HuH-7 (cell line): ENCODE measurements around the gene PPIH.
"Not testable (repeated sequence)": the region's sequence is repeated elsewhere in the genome, so short reads cannot be mapped to it uniquely, and the experiment has no call there.

Experiments
- DNase-seq: peaks from one replicate; pipeline ENCODE4 v3.0.0; 2011; ENCODE audit warnings: low spot score

The PPIH gene

DNA sequence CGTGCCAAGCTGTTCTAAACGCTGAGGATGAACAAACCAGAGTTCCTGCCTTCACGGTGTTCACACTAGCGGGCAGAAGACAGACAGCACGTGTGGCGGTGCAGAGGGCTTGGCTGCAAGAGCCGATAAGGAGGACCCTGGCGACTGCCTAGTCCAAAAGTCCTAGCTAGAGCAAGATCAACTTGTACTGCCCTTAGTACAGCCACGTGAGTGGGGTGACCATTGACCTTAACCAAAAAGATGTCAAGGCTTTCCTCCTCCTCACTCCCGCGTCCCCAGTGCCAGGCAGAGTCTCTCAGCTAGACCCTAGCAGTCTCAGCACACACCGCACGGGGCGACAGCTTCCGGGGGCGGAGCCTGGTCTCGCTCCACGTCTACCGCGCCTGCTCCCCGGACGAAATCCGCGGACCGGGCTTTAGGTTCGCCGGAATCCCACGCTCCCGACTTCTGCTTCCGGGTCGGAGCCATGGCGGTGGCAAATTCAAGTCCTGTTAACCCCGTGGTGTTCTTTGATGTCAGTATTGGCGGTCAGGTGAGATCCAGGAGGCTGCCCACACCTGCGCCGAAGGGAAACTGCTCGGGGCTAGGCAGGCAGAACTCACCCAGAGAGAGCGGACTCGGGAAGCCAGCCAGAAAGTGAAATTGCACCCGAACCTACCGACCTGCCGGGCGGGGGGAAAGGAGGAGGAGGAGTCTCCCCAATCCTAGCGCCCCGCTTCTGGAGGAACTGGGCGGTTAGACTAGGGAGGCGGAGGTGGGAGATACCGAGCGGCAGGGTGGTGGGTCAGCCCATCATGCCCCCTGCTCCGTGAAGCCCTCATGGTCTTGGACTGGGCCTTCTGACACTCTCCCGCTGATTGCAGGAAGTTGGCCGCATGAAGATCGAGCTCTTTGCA, at the start of gene PPIH:
TSS of gene PPIH (plus strand) at position 443 of the 896 bp plus-strand sequence. CDS start at position 467, 24 bp downstream.
- peak; percentile 91 for DNase-seq

DNA sequence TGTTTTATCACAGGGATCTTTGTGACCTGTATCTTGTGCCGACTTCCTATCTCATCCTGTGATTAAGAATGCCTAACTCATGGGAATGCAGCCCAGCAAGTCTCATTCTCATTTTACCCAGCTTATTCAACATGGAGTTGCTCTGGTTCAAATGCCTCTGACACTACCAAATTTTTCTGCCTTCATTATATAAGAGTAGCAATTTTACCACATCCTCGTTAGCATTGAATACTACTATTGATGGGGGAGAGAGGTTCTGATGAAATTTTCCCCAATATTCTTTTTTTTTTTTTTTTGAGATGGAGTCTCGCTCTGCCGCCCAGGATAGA, 44.5 kb upstream of the PPIH start:
- DNase-seq: no peak

DNA sequence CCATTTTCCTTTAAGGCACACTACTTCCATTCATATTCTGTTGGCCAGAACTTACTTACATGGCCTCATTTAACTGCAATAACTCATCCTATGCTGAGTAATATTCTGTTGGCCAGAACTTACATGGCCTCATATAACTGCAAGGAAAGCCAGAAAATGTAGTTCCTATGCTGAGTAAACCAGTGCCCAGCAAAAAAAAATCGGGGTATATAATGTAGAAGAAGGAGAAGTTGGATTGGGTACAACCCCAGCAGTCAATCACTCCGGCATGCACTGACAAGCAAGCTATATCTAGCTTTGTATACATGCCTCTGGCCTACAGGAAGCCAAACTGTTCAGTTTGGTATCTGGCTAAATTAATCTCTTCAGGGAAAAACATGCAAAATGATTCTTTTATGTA, 39.4 kb upstream of the PPIH start:
- DNase-seq: no peak

DNA sequence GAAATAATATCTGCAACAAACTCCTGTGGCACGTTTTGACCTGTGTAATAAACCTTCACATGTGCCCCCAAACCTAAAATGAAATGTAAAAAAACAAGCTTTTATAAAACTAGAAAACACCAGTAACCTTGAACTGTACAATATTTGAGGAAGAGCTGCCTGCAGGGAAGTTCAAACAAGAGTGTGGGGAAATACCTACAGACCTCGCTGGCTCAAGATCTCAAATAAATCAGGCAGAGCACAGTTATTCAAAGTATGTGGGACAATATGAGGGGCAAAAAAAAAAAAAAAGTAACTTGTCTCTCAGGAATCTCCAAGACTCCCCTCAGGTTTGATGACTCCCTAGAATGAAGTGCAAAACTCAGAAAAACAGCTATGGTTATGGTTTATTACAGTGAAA, 37.9 kb upstream of the PPIH start:
- no peak for DNase-seq

DNA sequence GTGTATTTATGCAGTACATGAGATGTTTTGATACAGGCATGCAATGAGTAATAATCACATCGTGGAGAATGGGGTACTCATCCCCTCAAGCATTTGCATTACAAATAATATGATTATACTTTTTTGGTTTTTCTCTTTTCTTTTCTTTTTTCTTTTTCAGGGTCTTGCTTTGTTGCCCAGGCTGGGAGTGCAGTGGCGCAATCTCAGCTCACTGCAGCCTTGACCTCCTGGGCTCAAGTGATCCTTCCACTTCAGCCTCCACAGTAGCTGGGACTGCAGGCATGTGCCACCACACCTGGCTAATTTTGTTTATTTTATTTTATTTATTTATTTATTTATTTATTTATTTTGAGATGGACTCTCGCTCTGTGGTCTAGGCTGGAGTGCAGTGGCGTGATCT, 37.0 kb upstream of the PPIH start:
- DNase-seq: not testable (repeated sequence)

GRCh38 chr1:42627205-42627604, 31.0 kb upstream of the PPIH start:
- DNase-seq: not testable (repeated sequence)

DNA sequence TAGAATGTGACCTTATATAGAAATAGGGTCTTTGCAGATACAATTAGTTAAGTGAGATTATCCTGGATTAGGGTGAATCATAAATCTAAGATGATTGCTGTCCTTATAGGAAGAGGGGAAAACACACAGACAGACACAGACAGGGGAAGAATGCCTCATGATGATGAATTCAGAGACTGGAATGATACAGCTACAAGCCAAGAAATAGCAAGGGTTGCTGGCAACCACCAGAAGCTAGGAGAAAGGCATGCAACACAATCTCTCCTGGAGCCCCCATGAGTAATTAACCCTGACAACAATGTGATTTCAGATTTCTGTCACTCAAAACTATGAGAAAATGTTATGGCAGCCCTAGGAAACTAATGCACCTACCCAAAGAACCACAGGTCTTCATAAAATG, 19.1 kb upstream of the PPIH start:
- DNase-seq: no peak

DNA sequence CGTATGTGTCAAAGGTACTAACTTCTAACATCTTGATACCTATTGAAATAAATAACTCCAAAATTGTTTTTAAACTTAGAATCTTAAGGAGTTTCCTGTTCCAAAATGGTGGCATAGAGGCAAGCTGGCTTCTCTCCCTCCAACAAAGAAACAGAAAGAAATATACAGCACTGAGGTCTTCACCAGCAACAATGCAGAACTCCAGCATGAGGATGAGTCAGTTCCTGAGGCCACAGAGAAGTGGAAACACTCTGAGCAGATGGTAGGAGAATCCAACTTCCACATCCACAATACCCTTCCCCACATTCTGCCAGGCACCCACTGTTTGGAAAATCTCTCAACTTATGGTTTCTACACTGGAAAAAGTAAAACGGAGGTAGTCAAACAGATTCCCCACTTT, 12.2 kb upstream of the PPIH start:
- DNase-seq: no peak

GRCh38 chr1:42657201-42657600, 1.0 kb upstream of the PPIH start:
- DNase-seq: no peak

DNA sequence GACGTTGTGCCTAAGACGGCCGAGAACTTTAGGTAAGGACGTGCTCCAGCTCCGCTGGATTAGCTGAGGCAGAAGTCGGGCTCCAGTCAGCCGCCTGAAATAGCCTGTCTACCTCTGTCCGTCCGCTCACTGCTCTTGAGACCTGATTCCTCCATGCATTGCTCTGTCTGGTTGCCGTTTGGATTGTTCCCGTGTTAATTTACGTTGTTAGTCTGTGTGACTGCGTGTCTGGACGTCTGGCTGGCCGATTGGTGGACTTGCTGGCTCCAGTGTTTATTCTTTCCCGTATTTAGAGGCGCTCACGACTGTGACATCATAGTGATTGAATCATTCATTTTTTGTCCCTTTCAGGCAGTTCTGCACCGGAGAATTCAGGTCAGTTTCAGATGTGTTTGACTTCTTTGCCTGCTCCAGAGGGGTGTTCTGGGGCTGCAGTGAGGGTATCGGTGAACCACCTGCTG, 684 bp downstream of the PPIH start:
- DNase-seq: no peak

GRCh38 chr1:42660907-42661500, 2.8 kb downstream of the PPIH start:
- DNase-seq: no peak

GRCh38 chr1:42669936-42670335, 11.7 kb downstream of the PPIH start:
- no peak for DNase-seq

DNA sequence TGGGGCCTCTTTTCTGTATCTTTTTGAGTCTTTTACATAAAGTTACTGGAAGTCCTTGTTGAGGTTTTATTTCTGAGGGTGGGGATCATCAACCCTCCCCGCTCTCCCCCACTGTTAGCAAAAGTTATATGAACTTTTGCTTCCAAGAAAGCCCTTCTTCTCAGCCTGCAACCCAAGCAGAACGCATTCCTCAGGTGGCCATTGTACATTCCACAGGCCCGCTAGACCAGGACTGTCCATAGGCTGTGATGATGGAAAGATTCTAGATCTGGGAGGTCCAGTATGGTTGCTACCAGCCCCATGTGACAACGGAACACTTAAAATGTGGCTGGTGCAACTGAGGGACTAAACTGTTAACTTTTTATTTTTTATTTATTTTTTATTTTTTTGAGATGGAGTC, 12.2 kb downstream of the PPIH start:
- DNase-seq: no peak

GRCh38 chr1:42674214-42674613, 16.0 kb downstream of the PPIH start:
- DNase-seq: no peak

- DNase-seq: no peak
Measured at GRCh38 chr1:42674682-42675081, 16.5 kb downstream of the PPIH start.

- no peak for DNase-seq
Measured at GRCh38 chr1:42675467-42675866, 17.2 kb downstream of the PPIH start.

- no peak for DNase-seq
Measured at GRCh38 chr1:42676534-42677087, 18.4 kb downstream of the PPIH start.

- DNase-seq: no peak
Measured at GRCh38 chr1:42679364-42679983, 21.3 kb downstream of the PPIH start.

GRCh38 chr1:42680055-42680454, 21.8 kb downstream of the PPIH start:
- DNase-seq: no peak

DNA sequence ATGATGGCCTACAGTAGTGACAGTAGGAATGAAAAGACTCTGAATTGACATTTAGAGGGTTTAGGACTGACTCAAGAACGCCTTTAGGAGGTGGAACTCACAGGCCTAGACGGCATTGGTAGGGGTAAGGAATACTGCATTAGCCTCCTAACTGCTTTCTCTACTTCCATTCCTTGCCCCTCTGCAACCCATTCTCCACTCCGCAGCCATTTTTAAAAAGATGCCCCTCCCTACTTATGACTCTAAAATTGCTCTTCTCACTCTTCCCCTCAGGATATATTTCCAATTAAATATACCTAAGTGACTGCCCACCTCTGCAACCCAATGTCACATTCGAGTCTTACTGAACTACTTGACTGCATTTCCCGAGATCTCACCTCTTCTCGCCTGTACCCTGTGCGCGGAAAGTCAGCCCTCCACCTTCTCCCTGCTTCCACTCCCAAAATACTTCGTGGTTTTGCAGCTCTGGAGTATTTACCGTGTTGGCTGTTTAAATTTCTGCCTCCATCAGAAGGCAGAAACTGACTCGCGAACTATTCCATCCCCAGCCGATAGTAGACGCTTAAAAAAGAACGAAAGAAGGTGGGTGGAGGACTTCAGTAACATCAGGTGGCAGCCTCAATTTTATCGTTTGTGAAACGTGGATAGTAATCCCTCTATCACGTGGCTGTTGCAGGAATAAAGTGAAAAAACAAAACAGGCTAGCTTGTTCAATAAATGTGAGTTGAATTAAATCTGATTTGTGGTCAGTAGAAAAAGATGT, 22.9 kb downstream of the PPIH start:
- DNase-seq: no peak

DNA sequence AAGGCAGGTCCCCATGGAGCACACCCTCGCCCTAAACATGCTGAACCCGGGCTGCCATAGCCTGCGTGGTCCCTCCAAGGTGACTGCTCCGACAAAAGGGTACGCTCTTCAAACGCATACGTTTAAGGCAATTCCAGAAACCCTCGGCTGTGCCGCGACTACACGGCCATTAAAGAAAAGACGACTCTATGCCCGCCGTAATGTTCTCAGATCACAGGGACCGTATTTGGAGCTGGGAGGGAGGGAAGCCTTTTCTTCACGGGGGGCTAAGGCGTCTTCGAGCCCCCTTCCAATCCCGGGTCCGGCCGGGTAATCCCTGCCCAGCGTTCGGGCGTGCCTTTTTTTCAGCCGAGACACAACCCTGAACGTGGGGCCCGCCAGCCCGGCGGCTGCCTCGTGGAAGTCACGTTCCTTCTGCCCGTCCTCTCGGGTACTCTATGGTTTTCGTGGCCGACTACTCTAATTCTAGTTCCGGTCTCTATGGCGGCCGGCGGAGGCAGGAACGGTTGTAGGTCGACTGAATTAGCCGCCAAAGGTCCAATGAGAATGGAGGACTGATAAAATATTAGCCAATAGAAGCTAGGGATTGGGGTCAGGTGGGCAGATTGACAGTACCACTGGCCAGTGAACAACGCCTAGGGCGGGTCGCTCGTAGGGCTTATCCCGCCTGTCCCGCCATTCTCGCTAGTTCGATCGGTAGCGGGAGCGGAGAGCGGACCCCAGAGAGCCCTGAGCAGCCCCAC, 23.7 kb downstream of the PPIH start, which contains the start of gene YBX1:
TSS of gene YBX1 (plus strand) at position 678 of the 743 bp plus-strand sequence. CDS start 148 bp downstream, outside the sequence.
- peak; percentile 97 for DNase-seq

GRCh38 chr1:42682484-42682738, 24.2 kb downstream of the PPIH start:
- not testable (repeated sequence) for DNase-seq
